G401.6 (cell line): ENCODE data around the gene SLC17A8.

Experiments used
- FAIRE-seq: peaks from 2 replicates; lab custom pipeline; 2012; peaks lifted over from hg19 to GRCh38; lab: Jason Lieb, UNC

The SLC17A8 gene

DNA sequence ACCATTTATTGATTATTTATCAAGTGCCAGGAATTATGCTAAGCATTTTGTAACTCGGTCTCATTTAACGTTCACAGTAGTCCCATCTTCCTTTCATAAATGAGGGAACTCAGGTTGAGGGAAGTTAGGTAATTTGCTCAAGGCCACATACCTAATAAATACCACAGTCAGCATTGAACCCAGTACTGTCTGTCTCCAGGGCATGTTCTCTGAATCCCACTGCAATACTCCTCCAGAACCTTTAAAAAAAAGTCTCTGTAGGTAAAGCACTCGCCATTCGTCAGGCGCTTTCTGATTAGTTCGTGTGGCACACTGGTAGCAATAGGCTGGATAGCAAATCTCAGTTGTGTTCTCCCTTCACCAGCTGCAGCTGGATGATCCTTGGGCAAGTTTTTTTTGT, 14.3 kb downstream of the SLC17A8 start:
- FAIRE-seq = no peak

DNA sequence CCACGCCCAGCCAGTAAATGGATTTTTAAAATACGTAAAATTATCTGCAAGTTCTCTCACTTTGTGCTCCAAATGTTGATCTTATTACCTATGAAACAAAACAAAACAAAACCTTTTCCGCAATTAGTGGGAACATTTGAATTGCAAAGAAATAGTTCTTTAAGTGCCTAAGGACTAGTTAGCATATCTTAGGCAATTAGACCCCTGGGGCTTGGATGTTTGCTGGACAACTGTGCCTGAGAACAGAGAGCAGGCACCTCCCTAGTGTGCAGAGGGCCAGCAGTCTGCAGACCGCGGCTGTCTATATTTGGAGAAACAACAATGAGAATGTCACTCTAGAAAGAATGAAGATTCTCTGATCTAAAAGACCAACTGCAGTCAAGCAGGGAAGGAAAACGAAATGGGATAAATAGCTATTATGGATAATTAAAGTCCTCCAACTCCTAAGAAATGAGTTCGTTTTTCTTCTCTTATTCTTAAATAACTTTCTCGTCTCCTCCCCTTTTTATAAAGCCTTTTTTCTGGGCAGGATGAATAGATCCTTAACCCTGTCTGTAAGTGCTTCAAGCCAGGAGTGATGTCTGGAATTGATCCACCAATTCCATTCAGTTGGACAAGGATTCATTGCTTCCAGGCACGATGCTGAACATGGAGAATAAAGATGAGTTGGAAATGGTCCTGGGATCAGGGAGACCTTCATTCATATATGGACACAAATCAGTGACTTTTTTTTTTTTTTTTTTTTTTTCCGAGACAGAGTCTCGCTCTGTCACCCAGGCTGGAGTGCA, 16.2 kb downstream of the SLC17A8 start:
- no peak for FAIRE-seq

DNA sequence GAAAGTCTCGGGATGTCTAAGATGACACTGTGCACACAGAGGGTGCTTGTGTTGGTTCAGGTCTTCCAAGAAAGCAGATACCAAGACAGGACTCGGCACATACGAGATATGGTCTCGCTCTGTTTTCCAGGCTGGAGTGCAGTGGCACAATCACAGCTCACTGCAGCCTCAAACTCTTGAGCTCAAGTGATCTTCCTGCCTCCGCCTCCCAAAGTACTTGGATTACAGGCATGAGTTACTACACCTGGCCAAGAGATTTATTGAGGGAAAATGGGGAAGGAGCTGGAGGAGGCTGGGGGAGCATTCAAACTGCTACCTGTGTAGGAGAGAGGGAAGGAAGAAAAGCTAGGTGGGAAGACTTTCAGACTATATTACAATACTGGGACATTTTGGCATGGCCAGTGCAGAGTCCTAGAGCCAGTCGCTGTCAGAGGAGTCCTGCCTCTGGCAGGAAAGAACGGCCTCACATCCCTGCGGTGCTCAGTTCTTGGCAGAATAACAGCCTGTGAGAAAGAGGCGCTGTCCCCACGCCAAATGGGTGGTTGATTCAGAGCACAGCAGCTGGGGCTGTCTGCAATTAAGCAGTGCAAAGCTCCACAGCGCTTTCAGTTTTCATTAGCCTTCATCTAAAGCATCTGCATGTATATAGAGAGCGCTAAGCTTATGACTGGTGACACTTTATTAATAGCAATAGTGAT, 18.3 kb downstream of the SLC17A8 start:
- no peak for FAIRE-seq

DNA sequence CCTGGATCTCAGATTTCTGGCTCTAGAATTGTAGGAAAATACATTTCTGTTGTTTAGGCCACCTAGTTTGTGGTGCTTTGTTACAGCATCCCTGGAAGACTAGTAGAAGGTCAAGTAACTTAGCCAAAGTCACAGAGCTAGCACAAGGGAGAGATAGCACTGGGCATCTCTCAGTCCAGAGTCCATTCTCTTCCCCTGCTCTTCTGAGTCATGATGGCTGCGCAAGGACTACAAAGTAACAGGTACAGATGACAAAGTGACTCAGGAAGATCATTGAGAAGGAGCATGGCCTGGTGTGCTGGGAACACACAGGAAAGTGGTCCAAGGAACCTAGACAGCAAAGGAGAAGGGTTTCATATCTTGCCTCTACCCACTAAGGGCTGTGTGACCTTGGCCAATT, 19.3 kb downstream of the SLC17A8 start:
- no peak for FAIRE-seq

DNA sequence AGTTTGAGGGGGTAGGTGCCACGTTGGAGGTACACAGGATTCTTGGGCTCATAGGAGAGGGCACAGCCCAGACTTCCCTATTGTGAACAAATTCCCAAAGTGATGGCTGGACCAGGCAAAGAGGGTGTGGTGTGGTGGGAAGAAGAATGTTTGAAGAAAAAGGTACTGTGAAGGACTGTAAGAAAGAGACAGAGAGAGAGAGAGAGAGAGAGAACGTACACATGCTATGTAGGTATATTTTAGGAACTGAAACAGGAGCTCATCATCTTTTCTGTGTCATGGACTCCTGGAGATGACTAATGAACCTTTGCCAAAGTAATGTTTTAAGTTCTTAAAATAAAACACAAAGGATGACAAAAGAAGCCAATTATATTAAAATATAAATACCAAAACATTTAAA, 24.5 kb downstream of the SLC17A8 start:
- FAIRE-seq = no peak

DNA sequence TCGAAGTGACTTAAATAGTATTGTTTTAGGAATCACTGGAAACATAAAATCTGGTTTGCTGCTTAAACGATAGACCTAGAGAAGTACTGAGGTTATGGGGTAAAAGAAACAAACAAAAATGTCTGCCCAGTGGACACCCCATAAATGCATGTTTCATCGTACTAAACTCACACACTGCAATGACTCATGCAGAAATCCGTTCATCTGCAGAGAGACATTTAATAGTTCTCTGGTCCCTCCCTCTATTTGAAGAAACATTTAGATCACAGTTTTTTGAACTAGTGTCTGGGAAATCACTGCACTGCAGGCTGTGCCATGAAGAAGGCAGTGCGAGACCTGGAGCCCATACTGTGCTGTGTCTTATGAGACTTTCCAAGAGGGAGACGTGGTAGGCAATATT, 25.5 kb downstream of the SLC17A8 start:
- no peak for FAIRE-seq

DNA sequence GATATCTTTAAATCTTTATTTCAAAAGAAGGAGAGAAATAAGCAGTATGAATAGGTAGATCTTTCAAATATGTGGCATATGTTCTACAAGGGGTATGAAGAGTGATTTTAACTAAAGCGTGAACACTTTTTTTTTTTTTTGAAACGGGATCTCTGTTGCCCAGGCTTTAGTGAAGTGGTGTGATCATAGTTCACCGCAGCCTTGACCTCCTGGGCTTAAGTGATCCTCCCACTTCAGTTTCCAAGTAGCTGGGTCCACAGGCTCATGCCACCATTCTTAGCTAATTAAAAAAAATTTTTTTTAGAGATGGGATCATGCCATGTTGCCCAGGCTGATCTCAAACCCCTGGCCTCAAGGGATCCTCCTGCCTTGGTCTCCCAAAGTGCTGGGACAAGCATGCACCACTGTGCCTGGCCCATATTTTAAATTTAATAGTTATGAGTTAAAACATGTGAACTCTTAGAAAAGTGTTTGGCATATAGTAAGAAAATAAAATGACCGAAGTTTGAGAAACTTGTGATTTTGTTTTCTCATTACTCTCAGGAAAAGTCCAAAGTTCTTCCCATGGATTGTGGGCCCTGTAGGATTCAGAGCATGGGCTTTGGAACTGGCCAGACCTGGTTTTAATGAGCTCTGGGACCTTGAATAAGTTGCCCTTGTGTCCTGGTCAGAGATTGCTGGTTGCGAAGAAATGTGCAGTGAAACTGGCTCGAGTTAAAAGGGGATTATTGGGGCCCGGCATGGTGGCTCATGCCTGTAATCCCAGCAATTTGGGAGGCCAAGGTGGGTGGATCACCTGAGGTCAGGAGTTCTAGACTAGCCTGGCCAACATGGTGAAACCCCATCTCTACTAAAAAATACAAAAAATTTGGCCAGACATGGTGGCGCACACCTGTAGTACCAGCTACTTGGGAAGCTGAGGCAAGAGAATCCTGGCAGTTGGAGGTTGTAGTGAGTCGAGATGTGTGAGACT, 27.0 kb downstream of the SLC17A8 start:
- FAIRE-seq = no peak

DNA sequence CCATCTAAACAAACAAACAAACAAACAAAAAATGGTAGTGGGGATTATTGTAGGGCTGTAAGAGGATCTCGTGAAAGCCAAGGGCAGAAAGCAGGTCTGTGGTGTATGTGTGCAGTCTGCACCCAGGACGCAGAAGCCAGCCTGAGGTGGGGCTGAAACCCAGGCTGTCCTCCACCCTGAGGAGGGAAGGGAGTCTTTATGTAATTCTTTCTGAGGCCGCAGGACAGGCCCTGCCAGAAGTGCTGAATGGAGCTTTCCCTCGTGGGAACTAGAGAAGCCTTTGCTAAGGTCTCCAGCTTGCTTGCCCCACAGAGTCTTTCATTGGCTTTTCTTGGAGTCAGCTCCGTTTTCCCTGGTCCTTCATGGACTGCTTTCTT, 27.7 kb downstream of the SLC17A8 start:
- FAIRE-seq = no peak

DNA sequence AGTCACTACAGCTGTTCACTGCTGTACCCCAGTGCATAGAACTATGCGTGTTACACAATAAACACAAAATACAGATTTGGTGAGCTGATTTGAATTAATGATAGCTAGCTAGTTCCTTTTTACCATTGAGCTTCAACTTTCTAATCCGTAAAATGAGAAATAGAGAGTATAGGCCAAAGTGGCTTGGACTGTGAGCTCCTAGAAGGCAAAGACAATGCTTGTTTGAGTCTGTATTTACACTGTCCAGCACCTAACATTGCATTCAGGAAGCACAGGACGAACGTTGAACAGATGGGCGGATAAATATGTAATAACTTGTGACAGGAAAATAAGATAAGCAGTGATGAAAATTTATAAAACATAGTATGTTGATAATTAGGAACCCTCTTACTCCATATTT, 31.5 kb downstream of the SLC17A8 start:
- FAIRE-seq = no peak

DNA sequence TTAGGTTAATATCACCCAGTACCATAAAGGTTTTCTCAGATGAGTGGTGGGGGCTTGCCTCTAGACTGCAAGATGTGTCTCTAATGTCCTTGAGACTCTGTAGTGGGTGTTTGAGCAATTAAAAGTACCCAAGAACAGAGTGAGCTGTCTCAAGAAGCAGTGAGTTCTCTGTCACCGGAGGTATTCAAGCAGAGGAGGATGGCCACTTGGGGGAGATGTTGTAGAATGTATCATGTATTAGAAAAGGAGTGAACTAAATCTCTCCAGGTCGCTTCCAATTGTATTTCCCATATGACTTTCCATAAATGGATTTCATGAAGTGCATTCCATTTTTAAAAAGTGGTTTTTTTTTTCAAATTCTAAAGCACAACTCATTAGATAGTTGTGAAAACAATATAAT, 35.0 kb downstream of the SLC17A8 start:
- no peak for FAIRE-seq

DNA sequence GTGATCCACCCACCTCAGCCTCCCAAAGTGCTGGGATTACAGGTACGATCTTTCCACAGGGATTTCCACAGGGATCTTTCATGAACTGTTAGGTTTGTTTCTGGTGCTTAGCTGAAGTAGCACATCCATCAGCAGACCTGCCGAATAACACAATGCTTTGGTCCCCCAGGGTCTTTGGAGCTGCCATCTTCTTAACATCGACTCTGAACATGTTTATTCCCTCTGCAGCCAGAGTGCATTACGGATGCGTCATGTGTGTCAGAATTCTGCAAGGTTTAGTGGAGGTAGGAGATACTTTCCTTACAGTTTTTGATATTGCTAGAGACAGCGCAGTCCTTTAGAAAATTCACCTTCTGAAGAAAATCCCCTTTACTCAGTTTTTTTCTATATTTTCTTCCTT, 36.3 kb downstream of the SLC17A8 start:
- no peak for FAIRE-seq

DNA sequence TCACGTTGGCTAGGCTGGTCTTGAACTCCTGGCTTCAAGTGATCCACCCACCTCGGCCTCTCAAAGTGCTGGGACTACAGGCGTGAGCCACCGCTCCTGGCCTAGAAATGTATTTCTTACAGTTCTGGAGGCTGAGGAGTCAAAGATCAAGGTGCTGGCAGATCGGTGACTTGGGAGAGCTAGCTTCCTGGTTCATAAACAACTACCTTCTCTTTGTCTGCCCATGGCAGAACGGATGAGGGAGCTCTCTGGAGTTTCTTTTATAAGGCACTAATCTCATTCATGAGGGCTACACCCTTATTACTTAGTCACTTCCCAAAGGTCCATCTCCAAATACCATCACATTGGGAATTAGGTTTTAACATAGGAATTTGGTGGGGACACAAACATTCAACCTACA, 38.9 kb downstream of the SLC17A8 start:
- FAIRE-seq = no peak

DNA sequence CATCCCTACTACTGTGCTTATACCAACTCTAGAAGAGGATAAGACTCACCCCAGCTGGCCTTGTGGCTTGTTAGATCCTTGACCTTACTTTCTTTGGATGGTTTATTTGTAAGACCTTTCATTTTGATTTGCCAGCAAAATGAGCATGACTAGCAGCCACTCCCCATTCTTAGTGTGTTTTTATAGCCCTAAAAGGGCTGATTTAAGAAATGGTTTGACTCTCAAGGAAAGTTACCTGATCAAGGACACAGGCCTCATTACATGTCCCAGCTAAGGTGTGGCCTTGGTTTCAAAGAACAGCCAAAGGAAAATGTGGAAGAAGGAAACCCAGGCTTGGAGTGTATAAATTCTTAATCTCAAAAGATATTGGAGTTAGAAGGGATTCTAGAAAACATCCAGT, 41.4 kb downstream of the SLC17A8 start:
- FAIRE-seq = no peak

DNA sequence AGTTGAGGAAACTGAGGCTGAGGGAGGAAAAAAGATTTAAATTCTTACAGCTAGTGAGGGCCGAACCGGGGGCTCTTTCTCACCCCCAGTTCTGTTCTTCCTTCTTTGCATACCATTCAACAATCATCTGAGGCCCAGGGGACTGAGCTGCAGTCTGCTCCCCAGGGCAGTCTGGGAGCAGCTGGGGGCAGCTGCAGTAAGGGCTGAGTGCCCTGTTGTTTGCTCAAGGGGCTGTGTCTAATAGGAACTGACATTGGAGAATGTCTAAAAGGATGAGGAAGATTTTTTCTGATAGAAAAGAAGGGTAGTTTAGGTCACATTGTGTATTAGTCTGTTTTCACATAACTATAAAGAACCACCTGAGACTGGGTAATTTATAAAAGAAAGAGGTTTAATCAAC, 42.2 kb downstream of the SLC17A8 start:
- FAIRE-seq = no peak

DNA sequence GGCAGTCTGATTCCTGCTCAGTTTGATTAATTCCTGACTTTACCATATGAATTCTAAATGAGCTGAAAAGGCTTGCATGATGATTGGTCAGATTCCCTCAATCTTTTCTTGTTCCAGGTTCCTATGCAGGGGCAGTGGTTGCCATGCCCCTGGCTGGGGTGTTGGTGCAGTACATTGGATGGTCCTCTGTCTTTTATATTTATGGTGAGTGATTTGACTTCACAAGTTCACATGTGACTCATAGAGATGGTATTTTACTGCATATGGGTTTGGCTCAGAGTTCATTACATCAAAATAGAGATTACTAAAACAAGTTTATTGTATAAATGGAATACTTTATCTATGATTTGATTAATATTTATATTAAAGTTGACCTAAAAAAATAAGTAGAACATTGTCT, 44.8 kb downstream of the SLC17A8 start:
- FAIRE-seq = no peak

DNA sequence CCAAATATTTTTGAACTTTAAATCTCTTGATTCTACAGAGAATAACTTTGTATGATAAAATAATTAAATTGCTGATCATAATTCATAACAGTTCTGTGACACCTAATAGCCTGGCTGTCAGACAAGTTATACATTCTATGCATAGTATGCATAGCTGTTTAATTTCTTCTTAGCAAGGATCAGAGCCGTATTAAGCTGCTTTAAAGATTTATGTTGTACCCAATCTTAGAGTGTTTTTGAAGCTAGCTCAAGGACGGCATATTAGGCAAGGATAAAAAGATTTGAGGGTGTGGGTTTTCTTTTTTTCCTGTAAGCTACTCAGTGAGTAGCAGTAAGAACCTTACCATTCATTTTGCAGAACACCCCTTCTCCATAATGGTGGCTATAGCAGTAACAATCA, 45.9 kb downstream of the SLC17A8 start:
- no peak for FAIRE-seq

DNA sequence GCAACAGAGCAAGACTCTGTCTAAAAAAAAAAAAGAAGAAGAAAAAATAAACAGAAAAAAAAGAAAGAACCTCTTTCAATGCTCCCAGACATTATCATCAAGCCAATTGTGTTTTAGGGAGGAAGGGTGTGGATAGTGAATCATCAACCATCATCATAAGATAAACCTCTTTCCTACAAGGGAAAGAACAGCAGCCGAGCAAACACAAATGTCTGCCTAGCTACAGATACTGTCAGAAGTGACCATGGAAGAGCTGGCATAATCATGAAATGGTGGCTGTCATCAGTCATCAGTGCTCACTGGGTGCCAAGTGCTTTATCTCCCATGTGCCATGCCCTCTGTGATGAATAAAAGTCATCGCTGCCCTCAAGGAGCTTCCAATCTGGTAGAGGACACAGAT, 46.6 kb downstream of the SLC17A8 start:
- FAIRE-seq = no peak

DNA sequence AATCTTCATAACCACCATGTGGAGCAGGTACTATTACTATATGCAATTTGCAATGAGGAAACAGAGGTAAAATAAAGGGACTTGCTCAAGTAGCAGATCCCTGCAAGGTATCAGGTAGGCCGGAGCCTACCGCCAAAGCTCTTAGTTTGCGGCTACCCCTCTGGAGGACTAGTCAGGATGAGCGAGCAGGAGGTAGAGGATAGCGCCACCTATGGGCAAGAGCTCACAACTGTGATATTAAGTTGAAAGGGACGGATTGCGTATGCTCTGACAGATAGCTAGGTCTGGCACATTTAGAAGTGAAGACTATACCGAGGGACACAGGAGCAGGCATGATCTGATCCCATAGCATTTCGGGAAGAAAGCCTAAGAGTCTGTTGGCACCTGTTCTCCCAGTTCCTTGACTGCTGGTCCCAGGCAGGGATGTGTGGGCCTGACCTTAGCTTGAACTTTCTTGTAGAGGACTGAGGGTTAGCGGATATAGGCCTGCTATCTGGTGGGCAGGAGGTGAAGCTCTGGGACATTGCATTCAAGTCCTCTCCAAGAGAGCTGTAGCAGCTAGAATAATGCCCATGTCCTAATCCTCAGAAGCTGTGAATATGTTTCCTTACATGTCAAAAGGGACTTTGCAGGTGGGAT, 48.0 kb downstream of the SLC17A8 start:
- peak; percentile 15 for FAIRE-seq

DNA sequence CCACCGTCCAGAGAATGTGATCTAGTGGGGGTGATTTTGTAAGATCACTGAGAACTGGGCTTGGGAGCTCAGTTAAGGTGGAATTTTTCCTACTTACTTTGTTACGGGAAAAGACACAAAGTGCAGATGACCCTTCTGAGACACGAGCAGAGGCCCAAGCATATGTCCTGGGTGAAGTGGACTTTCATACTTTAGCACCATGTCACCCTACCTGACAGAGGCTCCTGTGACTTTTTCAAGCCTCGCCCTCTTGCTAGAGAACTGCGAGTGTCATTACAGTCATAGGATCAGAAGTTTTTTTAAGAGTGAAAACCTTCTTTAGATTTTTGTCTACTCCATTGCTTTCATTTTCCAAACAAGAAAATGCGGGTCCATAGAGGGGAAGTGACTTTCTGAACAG, 56.1 kb downstream of the SLC17A8 start:
- no peak for FAIRE-seq

DNA sequence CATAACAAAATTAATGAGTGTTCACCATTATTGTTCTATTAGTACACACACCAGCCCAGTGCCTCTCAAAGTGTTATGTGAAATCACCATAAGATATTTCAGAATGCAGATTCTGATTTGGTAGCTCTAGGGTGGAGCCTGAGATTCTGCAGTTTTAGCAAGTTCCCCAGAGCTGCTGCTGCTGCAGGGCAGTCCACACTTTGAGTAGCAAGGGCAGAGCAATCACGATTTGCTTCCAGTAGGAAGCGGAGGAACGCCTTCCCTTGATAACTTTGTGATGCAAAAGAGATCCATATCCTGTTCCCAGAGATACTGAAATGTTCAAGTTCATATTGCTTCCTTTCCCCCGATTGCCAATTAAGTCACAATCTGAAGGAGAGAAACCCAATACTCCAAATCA, 57.9 kb downstream of the SLC17A8 start:
- FAIRE-seq = no peak

DNA sequence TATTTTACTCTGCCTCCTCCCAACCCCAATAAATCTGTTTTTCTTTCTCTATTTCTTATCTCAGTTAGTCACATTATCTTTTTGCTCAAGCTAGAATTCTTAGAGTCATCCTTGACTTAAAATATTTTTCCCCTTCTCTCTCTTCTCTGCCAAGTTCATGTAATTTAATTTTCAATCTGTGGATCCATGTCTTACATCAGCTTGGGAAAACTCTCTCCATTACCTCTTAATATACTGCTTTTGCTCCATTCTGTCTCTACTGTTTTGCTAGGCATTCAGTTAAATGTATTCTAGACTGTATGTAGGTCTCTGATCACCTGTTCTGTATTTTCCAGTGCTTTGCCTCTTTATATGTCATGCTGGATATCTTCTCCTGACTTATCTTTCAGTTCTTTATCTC, 65.8 kb downstream of the SLC17A8 start:
- FAIRE-seq = no peak

DNA sequence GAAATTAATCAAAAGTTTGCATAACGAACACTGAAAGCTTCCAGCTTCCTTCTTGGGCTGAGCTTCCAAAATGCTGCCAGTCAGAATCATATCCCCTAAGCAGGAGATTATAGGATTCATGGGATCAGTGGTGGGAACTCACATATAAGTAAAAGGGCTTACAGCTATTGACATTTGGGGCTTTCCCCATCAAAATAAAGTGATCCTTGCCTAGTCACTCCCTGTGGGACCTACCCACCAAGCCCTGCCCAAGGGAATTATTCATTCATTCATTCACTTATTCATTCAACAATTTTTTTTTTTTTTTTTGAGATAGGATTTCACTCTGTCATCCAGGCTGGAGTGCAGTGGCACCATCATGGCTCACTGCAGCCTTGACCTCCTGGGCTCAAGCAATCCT, 69.3 kb downstream of the SLC17A8 start:
- FAIRE-seq = no peak

DNA sequence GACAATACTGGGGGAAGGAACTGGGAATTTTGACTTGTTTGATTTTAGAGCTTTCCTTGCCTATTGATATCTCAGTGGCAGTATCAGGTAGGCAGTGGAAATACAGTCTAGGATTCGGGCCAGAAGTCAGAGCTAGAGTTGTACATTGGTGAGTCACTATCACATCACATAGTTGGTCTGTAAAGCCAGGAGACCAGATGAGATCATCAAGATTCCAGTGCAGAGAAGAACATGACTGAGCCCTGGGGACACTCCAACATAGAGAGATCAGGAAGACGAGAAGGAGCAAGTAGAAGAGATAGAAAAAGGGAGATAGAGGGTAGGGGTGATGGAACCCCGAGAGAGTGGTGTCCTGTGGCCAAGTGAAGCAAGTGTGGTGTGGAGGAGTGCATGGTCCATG, 70.2 kb downstream of the SLC17A8 start:
- no peak for FAIRE-seq
